Astrocyte (in vitro differentiated cells and primary cell): ENCODE measurements around the gene MARF1. TPM values are rescaled to one million over a fixed set of nuclear protein-coding genes. Genes with fewer than 3 reads are reported as not detected.

Experiments used
- DNase-seq: peaks from one replicate; pipeline ENCODE4 v3.0.0-alpha.2; 2010; ENCODE audit warnings: low read depth
- FAIRE-seq: peaks from 2 replicates; lab custom pipeline; 2011; peaks lifted over from hg19 to GRCh38; lab: Jason Lieb, UNC
- H2AFZ ChIP-seq: 2 replicates; pipeline ENCODE4 v1.6.0; 2012; ENCODE audit warnings: low read depth, low read length, inconsistent platforms
- H3K27ac ChIP-seq: 2 replicates; pipeline ENCODE4 v1.5.1; 2011; ENCODE audit warnings: low read depth, low read length, inconsistent platforms
- H3K27me3 ChIP-seq: 2 replicates; pipeline ENCODE4 v1.6.0; 2011; ENCODE audit warnings: low read length, inconsistent platforms; ENCODE audit not compliant: insufficient read depth
- H3K36me3 ChIP-seq: 2 replicates; pipeline ENCODE4 v1.5.1; 2011; ENCODE audit warnings: low read length, inconsistent platforms; ENCODE audit not compliant: insufficient read depth
- H3K4me1 ChIP-seq: 2 replicates; pipeline ENCODE4 v1.5.1; 2011; ENCODE audit warnings: low read length, inconsistent platforms; ENCODE audit not compliant: insufficient read depth
- H3K4me2 ChIP-seq: 2 replicates; pipeline ENCODE4 v1.6.0; 2012; ENCODE audit warnings: low read length, inconsistent platforms
- H3K4me3 ChIP-seq: 2 replicates; pipeline ENCODE4 v1.5.1; 2011; ENCODE audit warnings: low read depth, mild to moderate bottlenecking, low read length, inconsistent platforms; ENCODE audit not compliant: insufficient read depth
- H3K79me2 ChIP-seq: 2 replicates; pipeline ENCODE4 v1.6.0; 2012; ENCODE audit warnings: mild to moderate bottlenecking, low read length, inconsistent platforms; ENCODE audit not compliant: insufficient read depth
- H3K9ac ChIP-seq: 2 replicates; pipeline ENCODE4 v1.6.0; 2012; ENCODE audit warnings: mild to moderate bottlenecking, low read length, inconsistent platforms
- H3K9me3 ChIP-seq: 2 replicates; pipeline ENCODE4 v1.5.1; 2012; ENCODE audit warnings: low read depth, mild to moderate bottlenecking, low read length, inconsistent platforms; ENCODE audit not compliant: insufficient read depth
- H4K20me1 ChIP-seq: 2 replicates; pipeline ENCODE4 v1.6.0; 2012; ENCODE audit warnings: low read length, inconsistent platforms; ENCODE audit not compliant: insufficient read depth
- H3K27ac Mint-ChIP-seq: one replicate; pipeline ENCODE4 v1.8.0; 2021; ENCODE audit warnings: mild to moderate bottlenecking, mixed read lengths; ENCODE audit not compliant: unreplicated experiment
- H3K27me3 Mint-ChIP-seq: one replicate; pipeline ENCODE4 v1.8.0; 2021; ENCODE audit warnings: low read depth, mixed read lengths; ENCODE audit not compliant: unreplicated experiment
- H3K36me3 Mint-ChIP-seq: one replicate; pipeline ENCODE4 v1.8.0; 2021; ENCODE audit warnings: low read depth, mixed read lengths; ENCODE audit not compliant: unreplicated experiment
- H3K4me1 Mint-ChIP-seq: one replicate; pipeline ENCODE4 v1.8.0; 2021; ENCODE audit warnings: low read depth, mixed read lengths; ENCODE audit not compliant: unreplicated experiment
- H3K4me3 Mint-ChIP-seq: one replicate; pipeline ENCODE4 v1.8.0; 2021; ENCODE audit warnings: mild to moderate bottlenecking, moderate library complexity, mixed read lengths; ENCODE audit not compliant: unreplicated experiment
- H3K9me3 Mint-ChIP-seq: one replicate; pipeline ENCODE4 v1.8.0; 2021; ENCODE audit warnings: mild to moderate bottlenecking, mixed read lengths; ENCODE audit not compliant: unreplicated experiment
- EZH2 ChIP-seq: IDR thresholded peaks from 2 replicates; pipeline ENCODE4 v1.6.1; 2012; ENCODE audit warnings: mild to moderate bottlenecking, low read length, inconsistent platforms; ENCODE audit not compliant: insufficient read depth
- total RNA-seq: library from RNA; stranded (reverse); gene quantifications from 2 replicates; pipeline ENCODE4 v1.2.1, GENCODE V29; 2021
- TF ChIP-seq, protein P1 (sequence below): IDR thresholded peaks from 2 replicates; pipeline ENCODE4 v1.5.1; 2011; ENCODE audit warnings: low read depth, mild to moderate bottlenecking, inconsistent platforms, low read length, moderate library complexity; ENCODE audit not compliant: insufficient read depth

MARF1 gene
- total RNA-seq, 1 donor from 2014 or later = 47.4 TPM

GRCh38 chr16:15598648-15599190, 44.2 kb downstream of the MARF1 start:
- no peak for TF ChIP-seq EZH2
- TF ChIP-seq, protein P1, sequence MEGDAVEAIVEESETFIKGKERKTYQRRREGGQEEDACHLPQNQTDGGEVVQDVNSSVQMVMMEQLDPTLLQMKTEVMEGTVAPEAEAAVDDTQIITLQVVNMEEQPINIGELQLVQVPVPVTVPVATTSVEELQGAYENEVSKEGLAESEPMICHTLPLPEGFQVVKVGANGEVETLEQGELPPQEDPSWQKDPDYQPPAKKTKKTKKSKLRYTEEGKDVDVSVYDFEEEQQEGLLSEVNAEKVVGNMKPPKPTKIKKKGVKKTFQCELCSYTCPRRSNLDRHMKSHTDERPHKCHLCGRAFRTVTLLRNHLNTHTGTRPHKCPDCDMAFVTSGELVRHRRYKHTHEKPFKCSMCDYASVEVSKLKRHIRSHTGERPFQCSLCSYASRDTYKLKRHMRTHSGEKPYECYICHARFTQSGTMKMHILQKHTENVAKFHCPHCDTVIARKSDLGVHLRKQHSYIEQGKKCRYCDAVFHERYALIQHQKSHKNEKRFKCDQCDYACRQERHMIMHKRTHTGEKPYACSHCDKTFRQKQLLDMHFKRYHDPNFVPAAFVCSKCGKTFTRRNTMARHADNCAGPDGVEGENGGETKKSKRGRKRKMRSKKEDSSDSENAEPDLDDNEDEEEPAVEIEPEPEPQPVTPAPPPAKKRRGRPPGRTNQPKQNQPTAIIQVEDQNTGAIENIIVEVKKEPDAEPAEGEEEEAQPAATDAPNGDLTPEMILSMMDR = no peak
- Mint-ChIP-seq H3K9me3 (no peaks in the 10 kb centered on the region), H3K4me3 (no peak overlapping the region), H3K36me3 (peaks cover 57% of the 10 kb centered on the region), H3K27ac (no peak overlapping the region), H3K27me3 (no peaks in the 10 kb centered on the region), H3K4me1 (peaks cover 9% of the 10 kb centered on the region)
- Histone ChIP-seq H3K4me1 (no peaks in the 10 kb centered on the region), H4K20me1 (peaks cover 4% of the 10 kb centered on the region), H3K4me2 (no peak overlapping the region), H3K79me2 (no peaks in the 10 kb centered on the region), H3K36me3 (peaks cover 45% of the 10 kb centered on the region), H3K9me3 (no peaks in the 10 kb centered on the region), H3K9ac (no peak overlapping the region), H3K4me3 (no peak overlapping the region), H3K27ac (no peak overlapping the region), H2AFZ (no peak overlapping the region), H3K27me3 (no peaks in the 10 kb centered on the region)
- DNase-seq = no peak
- FAIRE-seq = no peak

DNA sequence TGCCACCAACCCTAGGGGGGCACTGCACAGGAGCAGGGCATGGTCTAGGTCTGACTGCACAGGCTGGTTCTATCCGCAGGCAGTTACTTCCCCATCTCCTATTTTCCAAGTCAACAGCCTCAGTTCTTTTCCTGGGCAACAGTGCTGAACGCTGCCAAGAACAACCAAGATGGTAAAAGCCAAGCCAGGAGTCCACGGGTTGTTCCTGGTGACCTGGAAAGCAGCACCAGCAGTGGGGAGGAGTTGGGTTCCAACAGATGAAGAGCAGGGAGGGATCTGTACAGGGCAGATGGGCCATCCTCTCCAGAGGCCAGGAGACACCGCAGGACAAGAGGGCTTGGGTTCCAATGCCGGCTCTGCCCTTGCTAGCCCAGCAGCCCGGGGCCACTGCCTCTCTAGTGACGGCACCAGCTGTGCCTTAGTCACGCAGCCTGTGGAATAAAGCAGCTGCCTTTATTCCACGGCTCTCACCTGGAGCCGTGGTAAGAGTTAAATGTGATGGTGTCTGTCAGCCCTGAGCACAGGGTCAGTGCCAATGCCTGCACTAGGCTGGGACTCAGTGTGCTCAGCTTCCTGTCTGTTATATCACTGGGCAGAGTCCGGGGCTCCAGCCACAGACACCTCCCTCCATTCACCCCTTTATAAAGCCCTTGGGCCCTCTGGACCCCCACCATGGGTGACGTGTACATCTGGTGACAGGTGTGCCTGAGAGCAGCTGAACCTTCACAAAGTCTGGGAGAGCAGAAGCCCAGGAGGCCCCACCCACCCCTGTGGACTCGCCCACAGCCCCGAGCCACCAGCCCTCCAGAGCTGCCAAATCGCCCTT, 44.9 kb downstream of the MARF1 start:
- H3K36me3 ChIP-seq = peaks cover 39% of the 10 kb centered on the region
- DNase-seq = no peak
- no peak overlapping the region for H3K9ac ChIP-seq
- H3K4me1 Mint-ChIP-seq = peaks cover 12% of the 10 kb centered on the region
- no peaks in the 10 kb centered on the region for H3K27me3 Mint-ChIP-seq
- no peak overlapping the region for H3K4me2 ChIP-seq
- TF ChIP-seq EZH2 = no peak
- TF ChIP-seq, protein P1 = no peak
- FAIRE-seq = no peak
- H3K27ac ChIP-seq = no peak overlapping the region
- H3K36me3 Mint-ChIP-seq = peaks cover 52% of the 10 kb centered on the region
- no peak overlapping the region for H3K27ac Mint-ChIP-seq
- H3K9me3 ChIP-seq = no peaks in the 10 kb centered on the region
- no peak overlapping the region for H2AFZ ChIP-seq
- no peaks in the 10 kb centered on the region for H3K9me3 Mint-ChIP-seq
- no peaks in the 10 kb centered on the region for H3K79me2 ChIP-seq
- peaks cover 4% of the 10 kb centered on the region for H4K20me1 ChIP-seq
- H3K4me3 ChIP-seq = no peak overlapping the region
- no peak overlapping the region for H3K4me3 Mint-ChIP-seq
- no peaks in the 10 kb centered on the region for H3K27me3 ChIP-seq
- no peaks in the 10 kb centered on the region for H3K4me1 ChIP-seq

- no peaks in the 10 kb centered on the region for H3K79me2 ChIP-seq
- no peak for FAIRE-seq
- no peak overlapping the region for H2AFZ ChIP-seq
- H3K36me3 ChIP-seq = peaks cover 32% of the 10 kb centered on the region
- H4K20me1 ChIP-seq = peaks cover 4% of the 10 kb centered on the region
- Mint-ChIP-seq H3K36me3 (peaks cover 47% of the 10 kb centered on the region), H3K4me1 (peaks cover 12% of the 10 kb centered on the region), H3K4me3 (no peak overlapping the region), H3K27ac (no peak overlapping the region), H3K27me3 (no peaks in the 10 kb centered on the region), H3K9me3 (no peaks in the 10 kb centered on the region)
- no peak overlapping the region for H3K4me2 ChIP-seq
- H3K9me3 ChIP-seq = no peaks in the 10 kb centered on the region
- TF ChIP-seq EZH2 = no peak
- TF ChIP-seq, protein P1 = no peak
- H3K27ac ChIP-seq = no peak overlapping the region
- no peak overlapping the region for H3K4me3 ChIP-seq
- no peak for DNase-seq
- no peaks in the 10 kb centered on the region for H3K4me1 ChIP-seq
- no peaks in the 10 kb centered on the region for H3K27me3 ChIP-seq
- H3K9ac ChIP-seq = no peak overlapping the region
Measured at GRCh38 chr16:15597135-15597534, 45.8 kb downstream of the MARF1 start.
